Panc1 (cell line): ENCODE measurements around the gene ZNF283. TPM values are rescaled to one million over a fixed set of nuclear protein-coding genes. Genes with fewer than 3 reads are reported as not detected.

ENCODE experiments used
- ATAC-seq: fragments of 200-7000 bp; cut with Tn5 transposase; 2 replicates; pipeline ENCODE4 v1.9.1; 2020; ENCODE audit warnings: mild to moderate bottlenecking, moderate library complexity
- BruUV-seq: library from RNA; stranded (reverse); fragments of 400-500 nt; replicated peaks from 2 replicates; lab custom pipeline; 2021; lab: Mats Ljungman, UMichigan
- CTCF ChIA-PET: fragments of 300-600 bp; sonication (Branson Sonifier 250); formaldehyde crosslinking; loops from one replicate; lab custom pipeline; 2022; ENCODE audit warnings: antibody characterized with exemption; lab: Charles Lee
- POLR2A ChIA-PET: fragments of 300-600 bp; sonication (Branson Sonifier 250); formaldehyde crosslinking; loops from one replicate; lab custom pipeline; 2022; ENCODE audit warnings: antibody characterized with exemption; lab: Charles Lee
- DNase-seq: peaks from one replicate; pipeline ENCODE4 v3.0.0-alpha.2; 2010; ENCODE audit warnings: low read depth, low spot score
- H3K27ac ChIP-seq: 2 replicates; pipeline ENCODE4 v1.5.1; 2011; ENCODE audit warnings: mild to moderate bottlenecking, low read length, inconsistent platforms
- H3K27me3 ChIP-seq: fragments of 200-500 bp; sonication (Bioruptor generic); 2 replicates; pipeline ENCODE4 v1.6.0; 2014; ENCODE audit warnings: low read length, inconsistent platforms; ENCODE audit not compliant: control insufficient read depth, insufficient read depth
- H3K36me3 ChIP-seq: fragments of 200-500 bp; sonication (Bioruptor generic); 2 replicates; pipeline ENCODE4 v1.5.1; 2014; ENCODE audit warnings: inconsistent platforms, mild to moderate bottlenecking, low read length, moderate library complexity; ENCODE audit not compliant: control insufficient read depth, insufficient read depth
- H3K4me1 ChIP-seq: 2 replicates; pipeline ENCODE4 v1.5.1; 2011; ENCODE audit warnings: inconsistent platforms, mild to moderate bottlenecking, low read length, moderate library complexity; ENCODE audit not compliant: control insufficient read depth, insufficient read depth
- H3K4me3 ChIP-seq, 2 experiments: 2 replicates each; pipeline ENCODE4 v1.5.1; 2011 to 2012; ENCODE audit warnings: low read depth in 2 of 2, low read length in 2 of 2, mild to moderate bottlenecking in 2 of 2, inconsistent platforms in 1 of 2, moderate library complexity in 1 of 2
- H3K9me3 ChIP-seq: fragments of 200-500 bp; sonication (Bioruptor generic); 2 replicates; pipeline ENCODE4 v1.5.1; 2014; ENCODE audit warnings: low read depth, mild to moderate bottlenecking, inconsistent platforms, low read length, moderate library complexity; ENCODE audit not compliant: control insufficient read depth, insufficient read depth
- CTCF ChIP-seq: fragments of 450-650 bp; IDR thresholded peaks from 2 replicates; pipeline ENCODE4 v1.5.1; 2017; ENCODE audit warnings: mild to moderate bottlenecking
- POLR2AphosphoS5 ChIP-seq: IDR thresholded peaks from 2 replicates; pipeline ENCODE4 v1.6.1; 2012; ENCODE audit warnings: mild to moderate bottlenecking, low read depth, low read length, moderate library complexity
- REST ChIP-seq, 2 experiments: IDR thresholded peaks; 2 replicates each; pipeline ENCODE4 v1.6.1; 2011 to 2012; ENCODE audit warnings: low read depth in 2 of 2, control low read depth in 1 of 2, low read length in 1 of 2, mild to moderate bottlenecking in 1 of 2, moderate library complexity in 1 of 2; ENCODE audit not compliant: insufficient read depth in 1 of 2
- SIN3A ChIP-seq: IDR thresholded peaks from 2 replicates; pipeline ENCODE4 v1.6.1; 2012; ENCODE audit warnings: low read depth, mild to moderate bottlenecking, low read length, moderate library complexity, borderline replicate concordance; ENCODE audit not compliant: insufficient read depth
- TCF7L2 ChIP-seq: IDR thresholded peaks from 2 replicates; pipeline ENCODE4 v1.6.1; 2011; ENCODE audit warnings: mild to moderate bottlenecking, low read depth, low read length, inconsistent platforms
- in situ Hi-C: cut with HindIII; loops from 2 replicates; pipeline ENCODE4 v1.10.0; 2016; ENCODE audit warnings: low sequenced_read_pairs, low pct_unique_long_range_greater_than_20kb
- intact Hi-C: fragments of 100-400 bp; cut with micrococcal nuclease; formaldehyde crosslinking; loops from one replicate; pipeline ENCODE4 v1.10.0; 2022; ENCODE audit not compliant: unreplicated experiment
- total RNA-seq: library from RNA; stranded (reverse); gene quantifications from one replicate; pipeline ENCODE4 v1.2.1, GENCODE V29; 2021; ENCODE audit not compliant: unreplicated experiment

The ZNF283 gene
- total RNA-seq, 1 experiment from 2014 or later = 6.9 TPM

DNA sequence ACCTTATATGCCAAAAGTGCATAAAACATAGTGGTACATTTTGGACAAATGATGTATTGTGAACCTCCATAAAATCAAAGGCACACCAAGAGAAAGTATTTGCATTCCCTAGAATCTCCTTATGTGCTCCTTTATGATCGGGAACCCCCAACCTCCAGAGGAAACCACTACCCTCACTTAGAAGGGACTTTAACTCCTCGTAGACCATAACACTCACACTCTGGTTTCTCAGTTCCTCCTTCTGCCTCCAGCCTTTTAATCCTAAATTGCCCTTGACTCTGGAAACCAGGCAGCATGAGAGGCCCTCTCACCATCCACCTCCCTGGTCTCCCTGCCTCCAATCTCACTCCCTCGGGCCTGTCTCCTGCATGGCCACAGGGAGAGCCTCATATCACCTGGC is 36.5 kb upstream of the ZNF283 start:
- H3K9me3 ChIP-seq = no peaks in the 10 kb centered on the region
- H3K4me1 ChIP-seq = no peaks in the 10 kb centered on the region
- intact Hi-C loops (no loop called here), in situ Hi-C loops (no loop called here)
- POLR2A ChIA-PET = no interaction called here
- TF ChIP-seq REST (IDR thresholded peaks at IDR 0.05; ENCODE audit: insufficient read depth in 1 of 2, low read depth in 2 of 2, low read length in 1 of 2) (no peak), SIN3A (no peak), POLR2AphosphoS5 (no peak), CTCF (no peak), TCF7L2 (no peak)
- H3K27me3 ChIP-seq = no peaks in the 10 kb centered on the region
- CTCF ChIA-PET = interaction anchor here (0.6 kb wide), 1 partner anchor 31 kb away, joined by 3 read pairs; no protein-coding TSS in a partner anchor
- no peak for ATAC-seq
- no peak for DNase-seq
- H3K27ac ChIP-seq = no peak overlapping the region
- no TSS peak for BruUV-seq
- H3K4me3 ChIP-seq = no peak overlapping the region
- no peaks in the 10 kb centered on the region for H3K36me3 ChIP-seq

- POLR2A ChIA-PET = no interaction called here
- CTCF ChIA-PET = interaction anchor here (0.7 kb wide), 1 partner anchor 43 kb away, joined by 6 read pairs; no protein-coding TSS in a partner anchor
- Histone ChIP-seq H3K9me3 (no peaks in the 10 kb centered on the region), H3K4me1 (no peaks in the 10 kb centered on the region), H3K27ac (no peak overlapping the region), H3K36me3 (no peaks in the 10 kb centered on the region), H3K27me3 (no peaks in the 10 kb centered on the region), H3K4me3 (no peak overlapping the region)
- TF ChIP-seq TCF7L2 (no peak), SIN3A (no peak), REST (IDR thresholded peaks at IDR 0.05; ENCODE audit: insufficient read depth in 1 of 2, low read depth in 2 of 2, low read length in 1 of 2) (no peak), POLR2AphosphoS5 (no peak), CTCF (no peak)
- ATAC-seq (no peak), DNase-seq (no peak)
- BruUV-seq = no TSS peak
- in situ Hi-C loops = no loop called here
- intact Hi-C loops = no loop called here
Measured at GRCh38 chr19:43797118-43797517, 30.0 kb upstream of the ZNF283 start.
